ENCODE results near the gene OGFOD3. TPM values are rescaled to one million over a fixed set of nuclear protein-coding genes. Genes with fewer than 3 reads are reported as not detected.

The OGFOD3 gene
- total and polyA plus RNA-seq, 9 of the 15 experiments (the other 6 are each of a cell fraction or from before 2014, with no cell fraction given): 0.69 to 44.7 (median 18.9) TPM

DNA sequence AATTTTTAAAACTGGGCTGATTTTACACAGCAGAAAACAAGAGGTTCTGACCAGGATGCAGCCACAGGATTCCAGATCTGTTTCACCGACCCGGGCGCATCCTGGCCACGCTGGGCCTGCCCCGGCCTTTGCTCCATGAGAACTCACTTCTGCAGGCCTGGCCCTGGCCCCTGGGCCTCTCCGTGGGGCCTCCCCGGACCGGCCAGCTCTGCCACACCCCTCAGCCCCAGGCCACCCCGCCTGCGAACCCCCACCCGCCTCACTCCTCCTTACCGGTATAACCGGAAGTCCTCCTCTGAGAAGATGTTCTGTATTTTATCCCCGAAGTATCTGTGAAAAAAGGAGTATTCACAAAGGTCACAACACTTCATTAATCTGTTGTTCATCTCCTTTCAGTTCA is 13.3 kb downstream of the OGFOD3 start:
- no peaks in the 10 kb centered on the region for H3K9me3 ChIP-seq (replicated peaks; ENCODE audit: control insufficient read depth, insufficient read depth, low read depth, low read length)
- BruUV-seq (replicated peaks): no TSS peak
- peaks cover 35% of the 10 kb centered on the region; the same call in 1 of the 3 replicates for H3K36me3 ChIP-seq (ENCODE audit: control insufficient read depth, insufficient read depth, low read length)
- peaks cover 2% of the 10 kb centered on the region; the same call in 1 of the 3 replicates for H3K79me2 ChIP-seq (ENCODE audit: control insufficient read depth, insufficient read depth, low read length)
- H2AFZ ChIP-seq (ENCODE audit: low read depth, low read length): no peak overlapping the region
- intact Hi-C loops (cut with micrococcal nuclease) (no loop called here), in situ Hi-C loops (cut with MboI) (no loop called here)
- no peak overlapping the region for H3K9ac ChIP-seq (ENCODE audit: insufficient read depth in 1 of 2, low read depth in 2 of 2, low read length in 2 of 2)
- POLR2A ChIA-PET: interaction anchor here (0.7 kb wide), 1 partner anchor 10 kb away, joined by 3 read pairs; no protein-coding TSS in a partner anchor
- no peak for FAIRE-seq
- CTCF ChIA-PET (ENCODE audit: low intra/inter-chr PET ratio): no interaction called here
- H3K4me2 ChIP-seq (ENCODE audit: insufficient read depth, low read length): no peak overlapping the region
- 89% methylated on average over 7 of the region's 14 CpGs for WGBS (ENCODE audit: insufficient coverage, low coverage, missing lambda C conversion rate)
- H3K4me3 ChIP-seq: no peak overlapping the region
- H3K9me1 ChIP-seq (ENCODE audit: control insufficient read depth, insufficient read depth, low read length): peaks cover 1% of the 10 kb centered on the region
- DNase-seq (ENCODE audit: extremely low read depth in 1 of 4, low spot score in 3 of 4): no peak
- no peak overlapping the region for H3K27ac ChIP-seq (ENCODE audit: extremely low read depth, low read depth, low read length)
- peaks cover 0 to 10% of the 10 kb centered on the region in 2 experiments; a peak in 1 of 5 replicates for H3K4me1 ChIP-seq (replicated peaks in 1 of 2; ENCODE audit: control insufficient read depth in 2 of 2, insufficient read depth in 2 of 2, low read length in 2 of 2)
- no peak for ATAC-seq
- TF ChIP-seq FUS (optimal IDR thresholded peaks at IDR 0.05; ENCODE audit: low read depth, low read length): no peak
- TF ChIP-seq ZNF764 (CRISPR knock-in tag; IDR thresholded peaks at IDR 0.05; ENCODE audit: low read depth): no peak
- TF ChIP-seq, protein P1, sequence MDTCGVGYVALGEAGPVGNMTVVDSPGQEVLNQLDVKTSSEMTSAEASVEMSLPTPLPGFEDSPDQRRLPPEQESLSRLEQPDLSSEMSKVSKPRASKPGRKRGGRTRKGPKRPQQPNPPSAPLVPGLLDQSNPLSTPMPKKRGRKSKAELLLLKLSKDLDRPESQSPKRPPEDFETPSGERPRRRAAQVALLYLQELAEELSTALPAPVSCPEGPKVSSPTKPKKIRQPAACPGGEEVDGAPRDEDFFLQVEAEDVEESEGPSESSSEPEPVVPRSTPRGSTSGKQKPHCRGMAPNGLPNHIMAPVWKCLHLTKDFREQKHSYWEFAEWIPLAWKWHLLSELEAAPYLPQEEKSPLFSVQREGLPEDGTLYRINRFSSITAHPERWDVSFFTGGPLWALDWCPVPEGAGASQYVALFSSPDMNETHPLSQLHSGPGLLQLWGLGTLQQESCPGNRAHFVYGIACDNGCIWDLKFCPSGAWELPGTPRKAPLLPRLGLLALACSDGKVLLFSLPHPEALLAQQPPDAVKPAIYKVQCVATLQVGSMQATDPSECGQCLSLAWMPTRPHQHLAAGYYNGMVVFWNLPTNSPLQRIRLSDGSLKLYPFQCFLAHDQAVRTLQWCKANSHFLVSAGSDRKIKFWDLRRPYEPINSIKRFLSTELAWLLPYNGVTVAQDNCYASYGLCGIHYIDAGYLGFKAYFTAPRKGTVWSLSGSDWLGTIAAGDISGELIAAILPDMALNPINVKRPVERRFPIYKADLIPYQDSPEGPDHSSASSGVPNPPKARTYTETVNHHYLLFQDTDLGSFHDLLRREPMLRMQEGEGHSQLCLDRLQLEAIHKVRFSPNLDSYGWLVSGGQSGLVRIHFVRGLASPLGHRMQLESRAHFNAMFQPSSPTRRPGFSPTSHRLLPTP (IDR thresholded peaks at IDR 0.05; ENCODE audit: borderline replicate concordance, extremely low read depth, insufficient read length): no peak
- TF ChIP-seq FOXJ2 (tag; IDR thresholded peaks at IDR 0.05): no peak
- H3K27me3 ChIP-seq (ENCODE audit: control insufficient read depth in 2 of 2, insufficient read depth in 2 of 2, low read length in 2 of 2): no peaks in the 10 kb centered on the region
- H4K20me1 ChIP-seq (replicated peaks; ENCODE audit: control insufficient read depth, insufficient read depth, low read length): no peaks in the 10 kb centered on the region
